HPDE6-E6E7 (cell line): ENCODE measurements around the gene TMEM87B.
"Not testable (repeated sequence)": the region's sequence is repeated elsewhere in the genome, so short reads cannot be mapped to it uniquely, and the experiment has no call there.

Experiments
- DNase-seq: peaks from one replicate; pipeline ENCODE4 v3.0.0; 2011; ENCODE audit warnings: missing footprints; ENCODE audit errors: extremely low spot score

TMEM87B gene

DNA sequence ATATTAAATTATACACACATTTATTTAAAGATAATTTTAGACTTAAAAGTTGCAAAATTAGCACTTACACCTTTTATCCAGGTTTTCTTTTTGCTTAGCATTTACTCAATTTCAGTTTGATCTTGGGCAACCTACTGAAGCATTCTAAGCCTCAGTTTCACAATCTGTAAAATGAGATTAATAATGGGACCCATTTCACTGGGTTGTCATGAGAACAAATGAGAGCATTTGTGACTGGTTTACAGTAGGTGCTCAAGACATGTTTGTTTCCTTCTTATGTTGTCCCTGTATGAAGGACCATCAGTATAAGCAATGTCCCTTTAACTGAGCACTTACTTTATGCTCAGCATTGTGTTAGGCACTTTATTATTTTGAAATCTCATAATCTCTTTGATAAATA, 78.3 kb downstream of the TMEM87B start:
- no peak for DNase-seq

DNA sequence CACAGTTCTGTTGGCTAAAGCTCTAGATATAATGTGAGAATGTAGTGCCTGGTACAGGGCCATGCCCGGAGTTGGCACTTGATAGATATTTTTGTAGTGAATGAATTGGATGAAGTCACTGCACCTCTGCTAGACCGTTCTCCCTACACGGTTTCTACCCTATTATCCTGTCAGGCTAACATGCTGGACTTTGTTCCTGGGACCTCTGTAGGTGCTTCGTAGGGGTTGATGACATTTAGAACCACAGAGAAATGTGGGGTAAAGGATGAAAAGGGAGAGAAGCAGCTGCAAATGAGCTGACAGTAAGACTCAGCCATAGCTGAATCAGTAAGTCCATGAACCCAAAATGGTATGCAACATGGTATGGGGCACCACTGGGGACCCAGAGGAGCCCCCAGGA, 79.1 kb downstream of the TMEM87B start:
- no peak for DNase-seq

- no peak for DNase-seq
Observed at GRCh38 chr2:112136096-112136495, 81.0 kb downstream of the TMEM87B start.

- peak; percentile 61 for DNase-seq
Observed at GRCh38 chr2:112137516-112138158, 82.6 kb downstream of the TMEM87B start.

DNA sequence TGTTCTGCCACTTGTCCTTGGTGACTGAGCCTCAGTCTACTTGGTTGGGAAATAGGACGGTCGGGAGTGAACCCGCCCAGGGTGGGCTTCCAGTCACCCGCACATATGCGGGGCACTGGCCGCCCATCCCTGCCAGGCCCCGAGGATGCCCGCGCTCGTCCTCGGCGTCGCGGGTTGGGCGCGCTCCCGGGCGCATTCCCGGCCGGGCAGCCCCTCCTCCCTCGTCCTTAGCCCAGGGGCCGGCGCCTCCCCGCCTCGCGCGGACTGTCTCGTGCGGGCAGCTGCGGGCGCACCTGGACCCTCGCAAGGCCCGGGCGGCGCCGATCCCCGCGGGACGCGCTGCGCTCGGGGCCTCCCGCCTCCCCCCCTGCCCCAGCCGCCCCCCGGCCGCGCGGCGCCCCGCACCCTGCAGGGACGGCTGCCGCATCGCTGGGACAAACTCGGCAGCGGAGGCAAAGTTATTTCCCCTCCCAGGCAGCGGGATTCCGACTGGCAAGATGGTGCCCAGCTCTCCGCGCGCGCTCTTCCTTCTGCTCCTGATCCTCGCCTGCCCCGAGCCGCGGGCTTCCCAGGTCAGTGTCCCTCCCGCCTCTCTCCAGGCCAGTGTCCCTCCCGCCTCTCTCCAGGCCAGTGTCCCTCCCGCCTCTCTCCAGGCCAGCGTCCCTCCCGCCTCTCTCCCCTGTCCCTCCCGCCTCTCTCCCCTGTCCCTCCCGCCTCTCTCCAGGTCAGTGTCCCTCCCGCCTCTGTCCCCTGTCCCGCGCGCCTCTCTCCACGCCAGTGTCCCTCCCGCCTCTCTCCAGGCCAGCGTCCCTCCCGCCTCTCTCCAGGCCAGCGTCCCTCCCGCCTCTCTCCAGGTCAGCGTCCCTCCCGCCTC, 83.3 kb downstream of the TMEM87B start, which contains the start of gene FBLN7:
Gene FBLN7, plus strand, starts transcription at position 227 of the 874 bp plus-strand sequence. Its CDS starts 271 bp downstream, at position 498.
- peak; percentile 31 for DNase-seq

GRCh38 chr2:112139033-112139614, 84.1 kb downstream of the TMEM87B start:
- DNase-seq, result not testable (repeated sequence)

DNA sequence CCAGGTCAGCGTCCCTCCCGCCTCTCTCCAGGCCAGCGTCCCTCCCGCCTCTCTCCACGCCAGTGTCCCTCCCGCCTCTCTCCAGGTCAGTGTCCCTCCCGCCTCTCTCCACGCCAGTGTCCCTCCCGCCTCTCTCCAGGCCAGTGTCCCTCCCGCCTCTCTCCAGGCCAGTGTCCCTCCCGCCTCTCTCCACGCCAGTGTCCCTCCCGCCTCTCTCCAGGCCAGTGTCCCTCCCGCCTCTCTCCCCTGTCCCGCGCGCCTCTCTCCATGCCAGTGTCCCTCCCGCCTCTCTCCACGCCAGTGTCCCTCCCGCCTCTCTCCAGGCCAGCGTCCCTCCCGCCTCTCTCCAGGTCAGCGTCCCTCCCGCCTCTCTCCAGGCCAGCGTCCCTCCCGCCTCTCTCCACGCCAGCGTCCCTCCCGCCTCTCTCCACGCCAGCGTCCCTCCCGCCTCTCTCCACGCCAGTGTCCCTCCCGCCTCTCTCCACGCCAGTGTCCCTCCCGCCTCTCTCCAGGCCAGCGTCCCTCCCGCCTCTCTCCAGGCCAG, 84.7 kb downstream of the TMEM87B start:
- not testable (repeated sequence) for DNase-seq

DNA sequence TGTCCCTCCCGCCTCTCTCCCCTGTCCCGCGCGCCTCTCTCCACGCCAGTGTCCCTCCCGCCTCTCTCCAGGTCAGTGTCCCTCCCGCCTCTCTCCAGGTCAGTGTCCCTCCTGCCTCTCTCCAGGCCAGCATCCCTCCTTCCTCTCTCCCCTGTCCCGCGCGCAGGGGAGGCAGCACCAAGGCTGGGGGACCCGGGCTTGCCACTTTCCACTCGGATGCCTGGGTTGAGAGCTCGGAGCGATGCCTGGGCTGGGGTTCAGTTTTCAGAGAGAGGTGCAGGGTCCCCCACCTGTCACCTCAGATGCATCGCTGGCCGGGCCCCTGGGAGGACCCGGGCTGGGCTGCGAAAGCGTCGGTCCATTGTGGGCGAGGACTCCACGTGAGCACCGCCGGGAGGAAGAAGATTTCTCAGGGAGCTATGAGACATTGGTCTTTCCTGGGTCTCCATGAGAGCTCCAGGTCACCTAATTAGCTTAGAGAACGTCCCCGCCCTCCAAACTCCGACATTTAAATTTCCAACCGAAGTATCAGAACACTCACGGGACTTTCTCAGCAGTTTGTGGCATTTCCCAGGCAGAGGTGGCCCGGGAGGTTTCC, 85.2 kb downstream of the TMEM87B start:
- DNase-seq, result no peak

GRCh38 chr2:112140899-112141625, 86.0 kb downstream of the TMEM87B start:
- DNase-seq, result no peak

DNA sequence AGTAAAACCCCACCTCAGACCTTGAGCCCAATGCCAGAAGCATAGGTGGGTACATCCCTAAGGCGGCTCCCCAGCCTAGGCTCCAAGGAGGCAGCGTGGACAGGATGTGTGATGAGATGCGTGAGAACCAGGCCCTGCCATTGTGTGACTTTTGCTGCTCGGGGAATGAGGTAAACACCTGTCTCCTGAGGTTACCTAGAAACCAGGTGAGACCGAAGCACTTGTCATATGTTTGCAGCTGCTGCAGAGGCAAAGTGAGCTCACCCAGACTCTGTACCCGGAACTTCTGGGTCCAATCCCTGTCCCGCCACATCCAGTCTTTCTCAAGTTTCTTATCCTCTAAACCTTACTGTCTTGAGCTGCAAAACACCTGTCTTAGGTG, 86.5 kb downstream of the TMEM87B start:
- no peak for DNase-seq

DNA sequence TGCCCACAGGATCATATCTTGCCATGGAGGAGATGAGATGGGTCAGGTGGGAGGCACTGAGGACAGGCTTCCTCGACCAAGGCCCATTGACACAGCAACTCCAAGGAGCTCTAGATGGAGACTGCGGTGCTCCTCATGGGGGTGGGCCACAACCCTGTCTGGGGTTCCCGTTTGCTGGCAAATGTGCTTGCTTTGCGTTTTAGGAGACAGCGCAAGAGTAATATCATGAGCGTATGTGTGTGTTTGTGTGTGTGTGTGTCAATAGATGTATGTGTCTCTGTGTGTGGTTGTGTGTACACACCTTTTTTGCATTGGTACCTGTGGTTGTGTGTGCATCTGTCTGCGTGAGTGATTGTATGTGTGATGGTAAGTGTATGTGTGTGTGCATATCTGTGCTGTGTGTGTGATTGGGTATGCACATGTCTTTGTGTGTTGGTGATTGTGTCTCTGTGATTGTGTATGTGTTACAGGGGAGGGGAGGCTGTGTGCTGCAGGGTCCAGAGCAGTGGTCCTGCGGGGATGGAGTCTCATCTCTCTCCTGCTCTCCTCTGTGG, 87.5 kb downstream of the TMEM87B start:
- no peak for DNase-seq

DNA sequence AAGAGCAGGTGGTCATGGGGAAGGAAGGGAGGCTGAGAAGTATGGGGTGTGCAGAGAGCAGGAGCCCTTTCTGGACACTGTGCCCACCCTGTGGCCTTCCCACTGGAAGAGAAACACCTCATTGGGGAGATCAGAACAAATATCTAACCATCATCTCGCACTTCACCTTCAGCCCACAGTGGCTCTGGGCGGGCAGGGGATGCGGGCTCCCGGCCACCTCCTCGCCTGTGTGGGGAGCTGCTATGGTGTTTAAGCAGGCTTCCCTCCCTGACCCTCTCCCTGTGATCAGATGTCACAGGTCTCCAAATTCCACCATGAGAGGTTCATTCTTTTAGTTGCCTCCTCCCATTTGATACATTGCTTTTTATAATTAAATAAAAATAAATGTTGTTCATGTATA, 88.1 kb downstream of the TMEM87B start:
- no peak for DNase-seq

DNA sequence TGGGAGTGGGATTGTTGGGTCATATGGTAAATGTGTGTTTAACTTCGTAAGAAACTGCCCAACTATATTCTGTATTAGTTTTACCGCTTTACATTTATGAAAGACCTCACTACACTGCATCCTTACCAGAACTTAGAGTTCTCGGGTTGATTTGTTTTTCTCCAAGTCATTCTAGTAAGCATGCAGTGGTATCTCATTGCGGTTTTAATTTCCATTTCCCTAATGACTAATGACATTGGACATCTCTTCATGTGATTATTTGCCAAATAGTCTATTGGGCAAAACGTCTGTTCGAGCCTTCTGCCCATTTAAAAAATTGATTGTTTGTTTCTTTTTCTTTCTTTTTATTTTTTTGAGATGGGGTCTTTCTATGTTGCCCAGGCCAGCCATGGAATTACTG, 89.9 kb downstream of the TMEM87B start:
- DNase-seq, result no peak

- DNase-seq, result no peak
Observed at GRCh38 chr2:112147382-112148168, 92.5 kb downstream of the TMEM87B start.

- no peak for DNase-seq
Observed at GRCh38 chr2:112148477-112148876, 93.4 kb downstream of the TMEM87B start.

- DNase-seq, result no peak
Observed at GRCh38 chr2:112149194-112149593, 94.1 kb downstream of the TMEM87B start.

- DNase-seq, result no peak
Observed at GRCh38 chr2:112149866-112150435, 94.9 kb downstream of the TMEM87B start.

- peak; percentile 71 for DNase-seq
Observed at GRCh38 chr2:112150447-112150846, 95.4 kb downstream of the TMEM87B start.

DNA sequence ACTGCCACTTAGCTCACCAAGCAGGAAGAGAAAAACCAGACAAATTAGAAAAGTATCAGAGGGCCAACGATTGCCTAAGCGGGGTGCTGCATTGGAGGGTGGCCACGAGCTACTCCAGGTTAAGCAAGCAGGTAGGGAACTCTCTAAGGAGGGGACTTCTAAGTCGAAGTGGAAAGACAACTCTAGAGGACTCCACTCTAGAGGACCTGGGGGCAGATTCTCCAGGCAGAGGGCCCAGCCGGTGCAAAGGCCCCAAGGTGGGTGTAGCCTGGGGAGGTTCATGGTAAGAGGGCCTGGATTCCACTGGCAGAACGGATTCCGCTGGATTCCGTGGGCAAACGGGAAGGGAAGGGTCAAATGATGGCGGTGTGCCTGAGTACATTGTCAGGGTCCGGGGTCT, 95.8 kb downstream of the TMEM87B start:
- no peak for DNase-seq

DNA sequence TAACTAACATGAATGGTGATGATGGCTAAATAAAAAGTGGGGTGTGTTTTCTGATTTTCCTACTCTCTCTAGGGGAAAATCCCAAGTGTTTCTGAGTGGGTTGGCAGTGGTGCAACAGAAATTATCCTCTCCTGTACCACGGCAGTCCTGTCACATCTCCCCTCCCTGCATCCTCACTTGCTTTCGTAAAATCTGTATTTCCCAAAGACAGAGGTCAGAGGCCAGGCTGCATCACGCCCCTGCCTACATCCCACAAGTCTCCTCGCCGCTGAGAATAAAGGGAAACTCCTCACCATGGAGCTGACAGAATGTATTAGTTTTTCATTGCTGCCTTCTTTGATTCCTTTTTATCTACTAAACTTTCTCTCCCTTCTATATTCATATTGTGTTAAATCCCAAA, 96.2 kb downstream of the TMEM87B start:
- no peak for DNase-seq
